Fibroblast of pulmonary artery (primary cell): ENCODE measurements around the gene ATG2A.

Source experiments
- DNase-seq: peaks from one replicate; pipeline ENCODE4 v3.0.0-alpha.2; 2010; ENCODE audit warnings: low read depth
- H3K4me3 ChIP-seq: replicated peaks from 2 replicates; pipeline ENCODE4 v1.5.1; 2011; ENCODE audit warnings: low read depth, mild to moderate bottlenecking, control low read depth, low read length, moderate library complexity
- TF ChIP-seq, protein P1 (sequence below): IDR thresholded peaks from 2 replicates; pipeline ENCODE4 v1.5.1; 2011; ENCODE audit warnings: mild to moderate bottlenecking, control low read depth, low read length, inconsistent platforms; ENCODE audit errors: missing control alignments

The ATG2A gene

GRCh38 chr11:64876835-64877341 lies 40.1 kb downstream of the ATG2A start:
- peak; percentile 39 for DNase-seq
- TF ChIP-seq, protein P1, sequence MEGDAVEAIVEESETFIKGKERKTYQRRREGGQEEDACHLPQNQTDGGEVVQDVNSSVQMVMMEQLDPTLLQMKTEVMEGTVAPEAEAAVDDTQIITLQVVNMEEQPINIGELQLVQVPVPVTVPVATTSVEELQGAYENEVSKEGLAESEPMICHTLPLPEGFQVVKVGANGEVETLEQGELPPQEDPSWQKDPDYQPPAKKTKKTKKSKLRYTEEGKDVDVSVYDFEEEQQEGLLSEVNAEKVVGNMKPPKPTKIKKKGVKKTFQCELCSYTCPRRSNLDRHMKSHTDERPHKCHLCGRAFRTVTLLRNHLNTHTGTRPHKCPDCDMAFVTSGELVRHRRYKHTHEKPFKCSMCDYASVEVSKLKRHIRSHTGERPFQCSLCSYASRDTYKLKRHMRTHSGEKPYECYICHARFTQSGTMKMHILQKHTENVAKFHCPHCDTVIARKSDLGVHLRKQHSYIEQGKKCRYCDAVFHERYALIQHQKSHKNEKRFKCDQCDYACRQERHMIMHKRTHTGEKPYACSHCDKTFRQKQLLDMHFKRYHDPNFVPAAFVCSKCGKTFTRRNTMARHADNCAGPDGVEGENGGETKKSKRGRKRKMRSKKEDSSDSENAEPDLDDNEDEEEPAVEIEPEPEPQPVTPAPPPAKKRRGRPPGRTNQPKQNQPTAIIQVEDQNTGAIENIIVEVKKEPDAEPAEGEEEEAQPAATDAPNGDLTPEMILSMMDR, result no peak
- peak overlapping the region; percentile 93 for H3K4me3 ChIP-seq

GRCh38 chr11:64876229-64876750 lies 40.7 kb downstream of the ATG2A start:
- H3K4me3 ChIP-seq, result peak overlapping the region; percentile 93
- TF ChIP-seq, protein P1, result no peak
- no peak for DNase-seq

GRCh38 chr11:64875369-64876228 lies 41.4 kb downstream of the ATG2A start:
- TF ChIP-seq, protein P1, result no peak
- peak overlapping the region; percentile 93 for H3K4me3 ChIP-seq
- DNase-seq, result no peak

DNA sequence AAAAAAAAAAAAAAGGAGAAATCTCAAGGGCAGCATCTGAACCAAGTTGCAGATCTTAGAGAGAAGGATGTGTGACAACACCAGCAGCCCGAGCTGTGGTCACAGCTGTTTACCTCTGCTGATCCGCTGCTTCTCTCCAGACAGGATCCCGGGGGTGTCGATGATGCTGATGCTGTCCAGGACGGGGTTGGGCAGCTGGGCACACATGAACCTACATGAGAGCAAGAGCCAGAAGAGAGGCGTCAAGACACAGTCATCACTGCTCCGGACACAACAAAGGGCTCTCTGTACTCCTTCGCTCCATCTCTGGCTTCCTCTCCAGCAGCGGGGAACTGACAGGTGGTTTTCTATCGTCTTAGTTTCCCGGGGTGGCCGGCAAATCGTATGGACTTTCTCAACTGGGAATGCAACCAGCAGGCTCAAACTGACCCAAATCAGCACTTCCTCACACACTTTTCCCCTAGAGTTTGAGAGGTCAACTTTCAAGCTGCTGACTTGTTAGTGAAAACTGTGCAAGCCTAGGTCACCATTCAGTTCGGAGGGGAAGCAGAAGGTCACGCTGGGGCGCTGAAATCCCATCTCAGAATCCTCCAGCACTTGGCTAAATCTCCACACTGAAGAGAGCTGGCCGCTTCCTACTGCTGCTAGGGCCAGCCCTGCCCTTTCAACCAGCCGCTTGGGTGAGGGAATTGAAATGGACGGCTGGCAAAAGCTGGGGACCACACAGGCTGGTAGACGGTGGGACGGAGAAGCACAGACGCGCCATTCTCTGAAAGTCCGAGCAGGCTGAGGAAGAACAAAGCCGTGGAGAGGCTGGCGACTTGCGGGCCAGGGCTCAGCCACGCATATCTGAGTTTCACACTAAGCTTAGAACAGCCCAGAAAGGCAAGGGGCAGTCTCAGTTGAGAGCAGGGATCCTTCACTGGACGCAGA lies 42.4 kb downstream of the ATG2A start:
- TF ChIP-seq, protein P1, result no peak
- DNase-seq, result no peak
- H3K4me3 ChIP-seq, result no peak overlapping the region

- TF ChIP-seq, protein P1, result no peak
- DNase-seq, result no peak
- H3K4me3 ChIP-seq, result no peak overlapping the region
Observed at GRCh38 chr11:64872790-64873488, 44.1 kb downstream of the ATG2A start.

DNA sequence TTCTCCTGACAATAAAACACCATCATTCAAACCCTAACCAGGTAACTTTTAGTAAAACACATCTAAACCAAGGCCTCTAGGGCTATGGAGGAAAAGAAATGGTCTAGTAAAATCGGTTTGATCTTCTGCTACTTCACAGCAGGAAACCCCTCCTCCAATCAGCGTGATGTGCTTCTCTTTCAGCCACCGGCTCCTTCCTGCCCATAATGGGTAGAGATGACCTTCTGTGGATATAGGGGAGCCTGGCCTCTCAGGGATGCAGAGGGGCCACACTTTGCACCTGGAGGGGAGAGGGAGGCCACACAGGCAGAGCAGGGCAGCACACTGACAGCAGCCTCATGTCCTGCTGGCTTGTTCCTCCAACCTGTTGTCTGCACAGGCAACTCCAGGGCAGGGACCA lies 45.5 kb downstream of the ATG2A start:
- TF ChIP-seq, protein P1, result no peak
- no peak overlapping the region for H3K4me3 ChIP-seq
- DNase-seq, result no peak
